PC-3 (cell line): Measurements from ENCODE around the gene SKIDA1. TPM values are rescaled to one million over a fixed set of nuclear protein-coding genes. Genes with fewer than 3 reads are reported as not detected.

Source experiments
- ATAC-seq: fragments of 200-7000 bp; cut with Tn5 transposase; 2 replicates; pipeline ENCODE4 v1.9.1; 2020; ENCODE audit warnings: mild to moderate bottlenecking, moderate library complexity
- BruUV-seq: library from RNA; stranded (reverse); fragments of 400-500 nt; replicated peaks from 2 replicates; lab custom pipeline; 2021; lab: Mats Ljungman, UMichigan
- CTCF ChIA-PET: fragments of 300-600 bp; sonication (Branson Sonifier 250); formaldehyde crosslinking; loops from one replicate; lab custom pipeline; 2022; ENCODE audit warnings: antibody characterized with exemption; lab: Charles Lee
- POLR2A ChIA-PET: fragments of 300-600 bp; sonication (Branson Sonifier 250); formaldehyde crosslinking; loops from one replicate; lab custom pipeline; 2022; ENCODE audit warnings: antibody characterized with exemption; ENCODE audit not compliant: unreplicated experiment; lab: Charles Lee
- DNase-seq: peaks from one replicate; pipeline ENCODE4 v3.0.0-alpha.2; 2015
- H2AFZ ChIP-seq: fragments of 300-600 bp; sonication (generic); 2 replicates; pipeline ENCODE4 v1.6.0; 2016; ENCODE audit warnings: antibody characterized with exemption, low read length
- H3F3A ChIP-seq: fragments of 300-600 bp; sonication (generic); one replicate; pipeline ENCODE4 v1.6.0; 2017; ENCODE audit warnings: antibody characterized with exemption, low read length, control low read depth, mild to moderate bottlenecking; ENCODE audit not compliant: unreplicated experiment
- H3K27ac ChIP-seq: fragments of 300-600 bp; sonication (generic); 2 replicates; pipeline ENCODE4 v1.5.1; 2016; ENCODE audit warnings: mild to moderate bottlenecking, low read length
- H3K27me3 ChIP-seq: fragments of 300-600 bp; sonication (generic); 2 replicates; pipeline ENCODE4 v1.6.1; 2016; ENCODE audit warnings: low read length, mixed read lengths
- H3K36me3 ChIP-seq: fragments of 300-600 bp; sonication (generic); 2 replicates; pipeline ENCODE4 v1.6.1; 2016; ENCODE audit warnings: low read depth, mixed run types, low read length, mixed read lengths
- H3K4me1 ChIP-seq: fragments of 300-600 bp; sonication (generic); 2 replicates; pipeline ENCODE4 v1.5.1; 2016; ENCODE audit warnings: low read length; ENCODE audit not compliant: insufficient read depth
- H3K4me2 ChIP-seq: fragments of 300-600 bp; sonication (generic); 2 replicates; pipeline ENCODE4 v1.6.0; 2016; ENCODE audit warnings: low read length
- H3K4me3 ChIP-seq: fragments of 300-600 bp; sonication (generic); 2 replicates; pipeline ENCODE4 v1.5.1; 2016; ENCODE audit warnings: mild to moderate bottlenecking, low read length, mixed read lengths
- H3K79me2 ChIP-seq: fragments of 300-600 bp; sonication (generic); 2 replicates; pipeline ENCODE4 v1.6.1; 2017; ENCODE audit warnings: low read length, mixed read lengths
- H3K9ac ChIP-seq: fragments of 300-600 bp; sonication (generic); 2 replicates; pipeline ENCODE4 v1.6.0; 2016; ENCODE audit warnings: mild to moderate bottlenecking, low read length
- H3K9me2 ChIP-seq: fragments of 300-600 bp; sonication (generic); replicated peaks from 2 replicates; pipeline ENCODE4 v1.6.1; 2016; ENCODE audit warnings: mixed run types, low read length, mixed read lengths
- H3K9me3 ChIP-seq: fragments of 300-600 bp; sonication (generic); 2 replicates; pipeline ENCODE4 v1.6.1; 2016; ENCODE audit warnings: low read length, mixed read lengths
- H4K20me1 ChIP-seq: fragments of 300-600 bp; sonication (generic); 2 replicates; pipeline ENCODE4 v1.6.1; 2016; ENCODE audit warnings: low read length, mixed read lengths
- EZH2 ChIP-seq: fragments of 300-600 bp; sonication (generic); IDR thresholded peaks from one replicate; pipeline ENCODE4 v1.6.1; 2017; ENCODE audit warnings: antibody characterized with exemption, mild to moderate bottlenecking, low read length; ENCODE audit not compliant: unreplicated experiment
- EZH2phosphoT487 ChIP-seq: fragments of 300-600 bp; sonication (generic); IDR thresholded peaks from 2 replicates; pipeline ENCODE4 v1.6.1; 2018; ENCODE audit warnings: mild to moderate bottlenecking, antibody characterized with exemption, low read length, borderline replicate concordance
- intact Hi-C: fragments of 100-400 bp; cut with micrococcal nuclease; formaldehyde crosslinking; loops from 2 replicates; pipeline ENCODE4 v1.9.0; 2023
- total RNA-seq: library from RNA; depleted of rRNA; stranded (reverse); fragments of >200 nt; gene quantifications from 2 replicates; pipeline ENCODE4 v1.2.3, GENCODE V29; 2014
- TF ChIP-seq, protein P1 (sequence below): fragments of 300-600 bp; sonication (generic); conservative IDR thresholded peaks from 2 replicates; pipeline ENCODE4 v1.5.1; 2017; ENCODE audit warnings: antibody characterized with exemption, low read depth, mild to moderate bottlenecking, low read length

SKIDA1 gene
- total RNA-seq, 1 experiment from 2014 or later = 0.26 TPM

GRCh38 chr10:21534604-21535493 lies 9.4 kb upstream of the SKIDA1 start:
- Histone ChIP-seq H3K9ac (peak overlapping the region; percentile 74), H3K27me3 (no peaks in the 10 kb centered on the region), H3K9me2 (no peaks in the 10 kb centered on the region), H3K79me2 (peaks cover 39% of the 10 kb centered on the region), H3K4me1 (peaks cover 7% of the 10 kb centered on the region; the same call in 1 of the 2 replicates), H3F3A (no peaks in the 10 kb centered on the region), H3K4me2 (peak overlapping the region; percentile 88), H3K9me3 (no peaks in the 10 kb centered on the region), H3K4me3 (peak overlapping the region; percentile 80), H3K27ac (peak overlapping the region; percentile 48), H2AFZ (peak overlapping the region; percentile 57; the same call in 1 of the 2 replicates), H3K36me3 (peaks cover 7% of the 10 kb centered on the region), H4K20me1 (no peaks in the 10 kb centered on the region)
- intact Hi-C loops = no loop called here
- ChIA-PET CTCF (no interaction called here), POLR2A (no interaction called here)
- BruUV-seq = no TSS peak
- DNase-seq = peak; percentile 37
- TF ChIP-seq EZH2 (no peak), EZH2phosphoT487 (no peak)
- TF ChIP-seq, protein P1, sequence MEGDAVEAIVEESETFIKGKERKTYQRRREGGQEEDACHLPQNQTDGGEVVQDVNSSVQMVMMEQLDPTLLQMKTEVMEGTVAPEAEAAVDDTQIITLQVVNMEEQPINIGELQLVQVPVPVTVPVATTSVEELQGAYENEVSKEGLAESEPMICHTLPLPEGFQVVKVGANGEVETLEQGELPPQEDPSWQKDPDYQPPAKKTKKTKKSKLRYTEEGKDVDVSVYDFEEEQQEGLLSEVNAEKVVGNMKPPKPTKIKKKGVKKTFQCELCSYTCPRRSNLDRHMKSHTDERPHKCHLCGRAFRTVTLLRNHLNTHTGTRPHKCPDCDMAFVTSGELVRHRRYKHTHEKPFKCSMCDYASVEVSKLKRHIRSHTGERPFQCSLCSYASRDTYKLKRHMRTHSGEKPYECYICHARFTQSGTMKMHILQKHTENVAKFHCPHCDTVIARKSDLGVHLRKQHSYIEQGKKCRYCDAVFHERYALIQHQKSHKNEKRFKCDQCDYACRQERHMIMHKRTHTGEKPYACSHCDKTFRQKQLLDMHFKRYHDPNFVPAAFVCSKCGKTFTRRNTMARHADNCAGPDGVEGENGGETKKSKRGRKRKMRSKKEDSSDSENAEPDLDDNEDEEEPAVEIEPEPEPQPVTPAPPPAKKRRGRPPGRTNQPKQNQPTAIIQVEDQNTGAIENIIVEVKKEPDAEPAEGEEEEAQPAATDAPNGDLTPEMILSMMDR = no peak
- peak; percentile 37 for ATAC-seq

- Histone ChIP-seq H3K27ac (peak overlapping the region; percentile 23; the same call in 1 of the 2 replicates), H3K9ac (peak overlapping the region; percentile 68), H2AFZ (no peak overlapping the region), H3F3A (no peaks in the 10 kb centered on the region), H3K79me2 (peaks cover 39% of the 10 kb centered on the region), H3K9me3 (no peaks in the 10 kb centered on the region), H3K27me3 (no peaks in the 10 kb centered on the region), H3K36me3 (peaks cover 7% of the 10 kb centered on the region), H3K4me2 (no peak overlapping the region), H3K4me3 (peak overlapping the region; percentile 65), H4K20me1 (no peaks in the 10 kb centered on the region), H3K4me1 (peaks cover 7% of the 10 kb centered on the region; the same call in 1 of the 2 replicates), H3K9me2 (no peaks in the 10 kb centered on the region)
- CTCF ChIA-PET = interaction anchor here (0.6 kb wide), 1 partner anchor 38 kb away, joined by 3 read pairs; no protein-coding TSS in a partner anchor
- POLR2A ChIA-PET = no interaction called here
- no peak for TF ChIP-seq EZH2phosphoT487
- TF ChIP-seq EZH2 = no peak
- TF ChIP-seq, protein P1 = no peak
- DNase-seq (no peak), ATAC-seq (no peak)
- no TSS peak for BruUV-seq
- intact Hi-C loops = no loop called here
These were observed 8.8 kb upstream of the SKIDA1 start for GRCh38 chr10:21534280-21534586.
